Measurements from ENCODE around the gene VSX1. TPM values are rescaled to one million over a fixed set of nuclear protein-coding genes. Genes with fewer than 3 reads are reported as not detected.

VSX1 gene
- polyA plus RNA-seq, 2 donors = not detected

GRCh38 chr20:25043499-25044260, 38.3 kb downstream of the VSX1 start:
- peaks cover 32 to 55% of the 10 kb centered on the region in 2 donors for H3K4me1 ChIP-seq (ENCODE audit: control insufficient read depth in 2 of 2, insufficient read depth in 2 of 2, low read length in 1 of 2)
- peak overlapping the region; percentile 51 to 75 for H3K27ac ChIP-seq (ENCODE audit: low read depth in 2 of 2, low read length in 1 of 2)
- peaks cover 3 to 14% of the 10 kb centered on the region in 2 donors for H3K36me3 ChIP-seq (ENCODE audit: control insufficient read depth in 2 of 2, insufficient read depth in 2 of 2, low read length in 1 of 2)
- H3K9me3 ChIP-seq (ENCODE audit: control insufficient read depth in 2 of 2, insufficient read depth in 1 of 2, low read depth in 1 of 2, low read length in 1 of 2) = no peaks in the 10 kb centered on the region
- no peak overlapping the region for H3K4me3 ChIP-seq (ENCODE audit: low read depth in 1 of 2, low read length in 2 of 2)
- WGBS, 2 donors = 73 to 86% methylated on average over 9 of the region's 9 CpGs
- no peaks in the 10 kb centered on the region for H3K27me3 ChIP-seq (ENCODE audit: control insufficient read depth in 1 of 2, insufficient read depth in 2 of 2, low read length in 2 of 2)

GRCh38 chr20:25042531-25043498, 39.1 kb downstream of the VSX1 start:
- peak overlapping the region; percentile 51 to 75 for H3K27ac ChIP-seq (ENCODE audit: low read depth in 2 of 2, low read length in 1 of 2)
- no peaks in the 10 kb centered on the region for H3K27me3 ChIP-seq (ENCODE audit: control insufficient read depth in 1 of 2, insufficient read depth in 2 of 2, low read length in 2 of 2)
- 63% methylated on average over 14 of the region's 14 CpGs for WGBS, 2 donors
- H3K9me3 ChIP-seq (ENCODE audit: control insufficient read depth in 2 of 2, insufficient read depth in 1 of 2, low read depth in 1 of 2, low read length in 1 of 2) = no peaks in the 10 kb centered on the region
- peaks cover 3 to 14% of the 10 kb centered on the region in 2 donors for H3K36me3 ChIP-seq (ENCODE audit: control insufficient read depth in 2 of 2, insufficient read depth in 2 of 2, low read length in 1 of 2)
- peaks cover 27 to 53% of the 10 kb centered on the region in 2 donors for H3K4me1 ChIP-seq (ENCODE audit: control insufficient read depth in 2 of 2, insufficient read depth in 2 of 2, low read length in 1 of 2)
- no peak overlapping the region for H3K4me3 ChIP-seq (ENCODE audit: low read depth in 1 of 2, low read length in 2 of 2)

- WGBS, 2 donors = 90 to 92% methylated on average over 21 of the region's 21 CpGs
- peak overlapping the region; percentile 51 to 75 for H3K27ac ChIP-seq (ENCODE audit: low read depth in 2 of 2, low read length in 1 of 2)
Observed at GRCh38 chr20:25041813-25042530, 40.0 kb downstream of the VSX1 start.

GRCh38 chr20:25040438-25040831, 41.5 kb downstream of the VSX1 start:
- H3K27ac ChIP-seq (ENCODE audit: low read depth in 2 of 2, low read length in 1 of 2) = peak overlapping the region; percentile 82 to 89
- no peaks in the 10 kb centered on the region for H3K9me3 ChIP-seq (ENCODE audit: control insufficient read depth in 2 of 2, insufficient read depth in 1 of 2, low read depth in 1 of 2, low read length in 1 of 2)
- H3K36me3 ChIP-seq (ENCODE audit: control insufficient read depth in 2 of 2, insufficient read depth in 2 of 2, low read length in 1 of 2) = peaks cover 0 to 2% of the 10 kb centered on the region in 2 donors
- 15 to 20% methylated on average over 6 of the region's 6 CpGs for WGBS, 2 donors
- peaks cover 28 to 48% of the 10 kb centered on the region in 2 donors for H3K4me1 ChIP-seq (ENCODE audit: control insufficient read depth in 2 of 2, insufficient read depth in 2 of 2, low read length in 1 of 2)
- no peaks in the 10 kb centered on the region for H3K27me3 ChIP-seq (ENCODE audit: control insufficient read depth in 1 of 2, insufficient read depth in 2 of 2, low read length in 2 of 2)
- H3K4me3 ChIP-seq (ENCODE audit: low read depth in 1 of 2, low read length in 2 of 2) = no peak overlapping the region

More at GRCh38 chr20:25041813-25042530, 40.0 kb downstream of the VSX1 start:
- H3K4me3 ChIP-seq (ENCODE audit: low read depth in 1 of 2, low read length in 2 of 2) = no peak overlapping the region
- H3K4me1 ChIP-seq (ENCODE audit: control insufficient read depth in 2 of 2, insufficient read depth in 2 of 2, low read length in 1 of 2) = peaks cover 29 to 52% of the 10 kb centered on the region in 2 donors
- H3K27me3 ChIP-seq (ENCODE audit: control insufficient read depth in 1 of 2, insufficient read depth in 2 of 2, low read length in 2 of 2) = no peaks in the 10 kb centered on the region
- H3K36me3 ChIP-seq (ENCODE audit: control insufficient read depth in 2 of 2, insufficient read depth in 2 of 2, low read length in 1 of 2) = peaks cover 0 to 11% of the 10 kb centered on the region in 2 donors
- H3K9me3 ChIP-seq (ENCODE audit: control insufficient read depth in 2 of 2, insufficient read depth in 1 of 2, low read depth in 1 of 2, low read length in 1 of 2) = no peaks in the 10 kb centered on the region

GRCh38 chr20:25039697-25040437, 42.1 kb downstream of the VSX1 start:
- no peaks in the 10 kb centered on the region for H3K27me3 ChIP-seq (ENCODE audit: control insufficient read depth in 1 of 2, insufficient read depth in 2 of 2, low read length in 2 of 2)
- WGBS, 2 donors = 14 to 15% methylated on average over 9 of the region's 9 CpGs
- H3K27ac ChIP-seq (ENCODE audit: low read depth in 2 of 2, low read length in 1 of 2) = peak overlapping the region; percentile 82 to 89
- H3K4me3 ChIP-seq (ENCODE audit: low read depth in 1 of 2, low read length in 2 of 2) = no peak overlapping the region
- H3K36me3 ChIP-seq (ENCODE audit: control insufficient read depth in 2 of 2, insufficient read depth in 2 of 2, low read length in 1 of 2) = no peaks in the 10 kb centered on the region
- H3K4me1 ChIP-seq (ENCODE audit: control insufficient read depth in 2 of 2, insufficient read depth in 2 of 2, low read length in 1 of 2) = peaks cover 26 to 45% of the 10 kb centered on the region in 2 donors
- H3K9me3 ChIP-seq (ENCODE audit: control insufficient read depth in 2 of 2, insufficient read depth in 1 of 2, low read depth in 1 of 2, low read length in 1 of 2) = no peaks in the 10 kb centered on the region

- H3K9me3 ChIP-seq (ENCODE audit: control insufficient read depth in 2 of 2, insufficient read depth in 1 of 2, low read depth in 1 of 2, low read length in 1 of 2) = no peaks in the 10 kb centered on the region
- no peak overlapping the region for H3K4me3 ChIP-seq (ENCODE audit: low read depth in 1 of 2, low read length in 2 of 2)
- WGBS, 2 donors = 71 to 83% methylated on average over 6 of the region's 6 CpGs
- H3K36me3 ChIP-seq (ENCODE audit: control insufficient read depth in 2 of 2, insufficient read depth in 2 of 2, low read length in 1 of 2) = no peaks in the 10 kb centered on the region
- peak overlapping the region; percentile 74 to 82 for H3K27ac ChIP-seq (ENCODE audit: low read depth in 2 of 2, low read length in 1 of 2)
- no peaks in the 10 kb centered on the region for H3K27me3 ChIP-seq (ENCODE audit: control insufficient read depth in 1 of 2, insufficient read depth in 2 of 2, low read length in 2 of 2)
- H3K4me1 ChIP-seq (ENCODE audit: control insufficient read depth in 2 of 2, insufficient read depth in 2 of 2, low read length in 1 of 2) = peaks cover 22 to 43% of the 10 kb centered on the region in 2 donors
Observed at GRCh38 chr20:25038591-25039015, 43.3 kb downstream of the VSX1 start.

- no peaks in the 10 kb centered on the region for H3K9me3 ChIP-seq (ENCODE audit: control insufficient read depth in 2 of 2, insufficient read depth in 1 of 2, low read depth in 1 of 2, low read length in 1 of 2)
- peak overlapping the region; percentile 56 to 82 for H3K27ac ChIP-seq (ENCODE audit: low read depth in 2 of 2, low read length in 1 of 2)
- H3K4me1 ChIP-seq (ENCODE audit: control insufficient read depth in 2 of 2, insufficient read depth in 2 of 2, low read length in 1 of 2) = peaks cover 20 to 37% of the 10 kb centered on the region in 2 donors
- no peaks in the 10 kb centered on the region for H3K36me3 ChIP-seq (ENCODE audit: control insufficient read depth in 2 of 2, insufficient read depth in 2 of 2, low read length in 1 of 2)
- no peak overlapping the region for H3K4me3 ChIP-seq (ENCODE audit: low read depth in 1 of 2, low read length in 2 of 2)
- no peaks in the 10 kb centered on the region for H3K27me3 ChIP-seq (ENCODE audit: control insufficient read depth in 1 of 2, insufficient read depth in 2 of 2, low read length in 2 of 2)
- 51 to 53% methylated on average over 3 of the region's 3 CpGs for WGBS, 2 donors
Observed at GRCh38 chr20:25038103-25038410, 43.9 kb downstream of the VSX1 start.

GRCh38 chr20:25037288-25038102, 44.4 kb downstream of the VSX1 start:
- Histone ChIP-seq H3K36me3 (ENCODE audit: control insufficient read depth in 2 of 2, insufficient read depth in 2 of 2, low read length in 1 of 2) (no peaks in the 10 kb centered on the region), H3K27me3 (ENCODE audit: control insufficient read depth in 1 of 2, insufficient read depth in 2 of 2, low read length in 2 of 2) (no peaks in the 10 kb centered on the region), H3K27ac (ENCODE audit: low read depth in 2 of 2, low read length in 1 of 2) (peak overlapping the region; percentile 37 to 56), H3K4me1 (ENCODE audit: control insufficient read depth in 2 of 2, insufficient read depth in 2 of 2, low read length in 1 of 2) (peaks cover 23 to 36% of the 10 kb centered on the region in 2 donors), H3K4me3 (ENCODE audit: low read depth in 1 of 2, low read length in 2 of 2) (no peak overlapping the region), H3K9me3 (ENCODE audit: control insufficient read depth in 2 of 2, insufficient read depth in 1 of 2, low read depth in 1 of 2, low read length in 1 of 2) (no peaks in the 10 kb centered on the region)
- WGBS, 2 donors = 66 to 73% methylated on average over 15 of the region's 15 CpGs

All from esophagus (tissue), 2 donors.